ENCODE results near the gene CDCA3.

GRCh38 chr12:6899427-6899826 is 48.3 kb upstream of the CDCA3 start:
- TF ChIP-seq GATA2 (IDR thresholded peaks at IDR 0.05; ENCODE audit: low read depth, low read length) (no peak), GATA3 (IDR thresholded peaks at IDR 0.05; ENCODE audit: low read depth, low read length) (no peak)

Data from SH-SY5Y (cell line).